ENCODE measurements around the gene MMP20. TPM values are rescaled to one million over a fixed set of nuclear protein-coding genes. Genes with fewer than 3 reads are reported as not detected.

MMP20 gene
- not detected in 2 replicates for total RNA-seq (2014; rRNA removed; shearing (Covaris generic))

- Histone ChIP-seq H3K36me3 (no peaks in the 10 kb centered on the region), H3K9me3 (replicated peaks) (no peaks in the 10 kb centered on the region), H3K4me1 (replicated peaks) (peaks cover 4% of the 10 kb centered on the region; the same call in 1 of the 2 replicates), H3K4me3 (no peak within 1 kb of the TSS), H3K27ac (no peak within 1 kb of the TSS), H3K27me3 (replicated peaks) (no peaks in the 10 kb centered on the region)
- no peak for DNase-seq (ENCODE audit: low read depth in 1 of 2, low spot score in 2 of 2)
Measured at GRCh38 chr11:102625177-102625576, at the start of gene MMP20. MMP20 (minus strand) TSS chr11:102625332; CDS start chr11:102625319, 13 bp downstream.

- no peak for DNase-seq (ENCODE audit: low read depth in 1 of 2, low spot score in 2 of 2)
- H3K4me1 ChIP-seq (replicated peaks): no peaks in the 10 kb centered on the region
- no peak overlapping the region for H3K4me3 ChIP-seq
- H3K36me3 ChIP-seq: no peaks in the 10 kb centered on the region
- no peaks in the 10 kb centered on the region for H3K27me3 ChIP-seq (replicated peaks)
- H3K9me3 ChIP-seq (replicated peaks): no peaks in the 10 kb centered on the region
- H3K27ac ChIP-seq: no peak overlapping the region
Measured at GRCh38 chr11:102669664-102670063, 44.5 kb upstream of the MMP20 start.

GRCh38 chr11:102666331-102666957, 41.3 kb upstream of the MMP20 start:
- H3K27me3 ChIP-seq (replicated peaks): no peaks in the 10 kb centered on the region
- no peaks in the 10 kb centered on the region for H3K36me3 ChIP-seq
- H3K9me3 ChIP-seq (replicated peaks): no peaks in the 10 kb centered on the region
- DNase-seq (ENCODE audit: low read depth in 1 of 2, low spot score in 2 of 2): peak; percentile 11 to 40
- no peaks in the 10 kb centered on the region for H3K4me1 ChIP-seq (replicated peaks)
- H3K27ac ChIP-seq: no peak overlapping the region
- no peak overlapping the region for H3K4me3 ChIP-seq

GRCh38 chr11:102664001-102664752, 39.0 kb upstream of the MMP20 start:
- H3K36me3 ChIP-seq: no peaks in the 10 kb centered on the region
- no peaks in the 10 kb centered on the region for H3K27me3 ChIP-seq (replicated peaks)
- DNase-seq (ENCODE audit: low read depth in 1 of 2, low spot score in 2 of 2): no peak

GRCh38 chr11:102662607-102663006, 37.5 kb upstream of the MMP20 start:
- no peaks in the 10 kb centered on the region for H3K9me3 ChIP-seq (replicated peaks)

More at GRCh38 chr11:102664001-102664752, 39.0 kb upstream of the MMP20 start:
- H3K27ac ChIP-seq: no peak overlapping the region
- H3K4me3 ChIP-seq: no peak overlapping the region
- H3K4me1 ChIP-seq (replicated peaks): no peaks in the 10 kb centered on the region
- no peaks in the 10 kb centered on the region for H3K9me3 ChIP-seq (replicated peaks)

GRCh38 chr11:102661040-102661439, 35.9 kb upstream of the MMP20 start:
- Histone ChIP-seq H3K9me3 (replicated peaks) (no peaks in the 10 kb centered on the region), H3K4me1 (replicated peaks) (no peaks in the 10 kb centered on the region), H3K36me3 (no peaks in the 10 kb centered on the region), H3K4me3 (no peak overlapping the region), H3K27ac (no peak overlapping the region), H3K27me3 (replicated peaks) (no peaks in the 10 kb centered on the region)
- DNase-seq (ENCODE audit: low read depth in 1 of 2, low spot score in 2 of 2): no peak

More at GRCh38 chr11:102662607-102663006, 37.5 kb upstream of the MMP20 start:
- no peaks in the 10 kb centered on the region for H3K27me3 ChIP-seq (replicated peaks)
- no peak for DNase-seq (ENCODE audit: low read depth in 1 of 2, low spot score in 2 of 2)
- no peaks in the 10 kb centered on the region for H3K36me3 ChIP-seq
- no peak overlapping the region for H3K27ac ChIP-seq
- no peak overlapping the region for H3K4me3 ChIP-seq
- no peaks in the 10 kb centered on the region for H3K4me1 ChIP-seq (replicated peaks)

- DNase-seq (ENCODE audit: low read depth in 1 of 2, low spot score in 2 of 2): no peak
- no peaks in the 10 kb centered on the region for H3K4me1 ChIP-seq (replicated peaks)
- H3K27me3 ChIP-seq (replicated peaks): no peaks in the 10 kb centered on the region
- no peaks in the 10 kb centered on the region for H3K36me3 ChIP-seq
- no peaks in the 10 kb centered on the region for H3K9me3 ChIP-seq (replicated peaks)
- no peak overlapping the region for H3K4me3 ChIP-seq
- H3K27ac ChIP-seq: no peak overlapping the region
Measured at GRCh38 chr11:102656528-102656927, 31.4 kb upstream of the MMP20 start.

- H3K27ac ChIP-seq: no peak overlapping the region
- H3K9me3 ChIP-seq (replicated peaks): no peaks in the 10 kb centered on the region
- DNase-seq (ENCODE audit: low read depth in 1 of 2, low spot score in 2 of 2): no peak
- H3K4me3 ChIP-seq: no peak overlapping the region
- no peaks in the 10 kb centered on the region for H3K36me3 ChIP-seq
- no peaks in the 10 kb centered on the region for H3K27me3 ChIP-seq (replicated peaks)
- no peaks in the 10 kb centered on the region for H3K4me1 ChIP-seq (replicated peaks)
Measured at GRCh38 chr11:102655547-102655946, 30.4 kb upstream of the MMP20 start.

GRCh38 chr11:102654761-102655160, 29.6 kb upstream of the MMP20 start:
- no peak overlapping the region for H3K27ac ChIP-seq
- no peak overlapping the region for H3K4me3 ChIP-seq
- H3K4me1 ChIP-seq (replicated peaks): no peaks in the 10 kb centered on the region
- no peak for DNase-seq (ENCODE audit: low read depth in 1 of 2, low spot score in 2 of 2)
- no peaks in the 10 kb centered on the region for H3K27me3 ChIP-seq (replicated peaks)
- no peaks in the 10 kb centered on the region for H3K36me3 ChIP-seq
- no peaks in the 10 kb centered on the region for H3K9me3 ChIP-seq (replicated peaks)

GRCh38 chr11:102653744-102654291, 28.7 kb upstream of the MMP20 start:
- H3K9me3 ChIP-seq (replicated peaks): no peaks in the 10 kb centered on the region
- no peaks in the 10 kb centered on the region for H3K4me1 ChIP-seq (replicated peaks)
- no peak overlapping the region for H3K27ac ChIP-seq
- H3K4me3 ChIP-seq: no peak overlapping the region
- H3K27me3 ChIP-seq (replicated peaks): no peaks in the 10 kb centered on the region
- DNase-seq (ENCODE audit: low read depth in 1 of 2, low spot score in 2 of 2): no peak
- no peaks in the 10 kb centered on the region for H3K36me3 ChIP-seq

GRCh38 chr11:102647430-102647829, 22.3 kb upstream of the MMP20 start:
- Histone ChIP-seq H3K4me1 (replicated peaks) (no peaks in the 10 kb centered on the region), H3K9me3 (replicated peaks) (no peaks in the 10 kb centered on the region), H3K27ac (no peak overlapping the region), H3K27me3 (replicated peaks) (no peaks in the 10 kb centered on the region), H3K36me3 (no peaks in the 10 kb centered on the region), H3K4me3 (no peak overlapping the region)
- DNase-seq (ENCODE audit: low read depth in 1 of 2, low spot score in 2 of 2): no peak

- H3K9me3 ChIP-seq (replicated peaks): no peaks in the 10 kb centered on the region
- H3K27ac ChIP-seq: no peak overlapping the region
- no peaks in the 10 kb centered on the region for H3K36me3 ChIP-seq
- H3K27me3 ChIP-seq (replicated peaks): no peaks in the 10 kb centered on the region
- H3K4me1 ChIP-seq (replicated peaks): peaks cover 3% of the 10 kb centered on the region; the same call in 1 of the 2 replicates
- no peak overlapping the region for H3K4me3 ChIP-seq
- no peak for DNase-seq (ENCODE audit: low read depth in 1 of 2, low spot score in 2 of 2)
Measured at GRCh38 chr11:102643941-102644340, 18.8 kb upstream of the MMP20 start.

GRCh38 chr11:102640946-102641345, 15.8 kb upstream of the MMP20 start:
- DNase-seq (ENCODE audit: low read depth in 1 of 2, low spot score in 2 of 2): no peak
- H3K27me3 ChIP-seq (replicated peaks): no peaks in the 10 kb centered on the region
- H3K4me3 ChIP-seq: no peak overlapping the region
- H3K4me1 ChIP-seq (replicated peaks): peaks cover 4% of the 10 kb centered on the region; the same call in 1 of the 2 replicates
- H3K27ac ChIP-seq: no peak overlapping the region
- H3K36me3 ChIP-seq: no peaks in the 10 kb centered on the region
- H3K9me3 ChIP-seq (replicated peaks): no peaks in the 10 kb centered on the region

GRCh38 chr11:102639656-102640055, 14.5 kb upstream of the MMP20 start:
- Histone ChIP-seq H3K9me3 (replicated peaks) (no peaks in the 10 kb centered on the region), H3K4me1 (replicated peaks) (peaks cover 4% of the 10 kb centered on the region; the same call in 1 of the 2 replicates), H3K27ac (no peak overlapping the region), H3K4me3 (no peak overlapping the region), H3K36me3 (no peaks in the 10 kb centered on the region), H3K27me3 (replicated peaks) (no peaks in the 10 kb centered on the region)
- no peak for DNase-seq (ENCODE audit: low read depth in 1 of 2, low spot score in 2 of 2)
